NB4 (cell line): ENCODE data around the gene TOX3.

ENCODE experiments used
- CTCF ChIP-seq: IDR thresholded peaks from one replicate; pipeline ENCODE4 v1.5.1; 2012; ENCODE audit warnings: low read depth, low read length
- POLR2A ChIP-seq: IDR thresholded peaks from 2 replicates; pipeline ENCODE4 v1.6.1; 2011; ENCODE audit warnings: mild to moderate bottlenecking; ENCODE audit not compliant: insufficient read length; ENCODE audit errors: extremely low read depth
- TF ChIP-seq, protein P1 (sequence below): IDR thresholded peaks from 2 replicates; pipeline ENCODE4 v1.6.1; 2011; ENCODE audit warnings: low read depth, low read length

GRCh38 chr16:52437277-52437670 is 109.7 kb downstream of the TOX3 start:
- TF ChIP-seq CTCF (no peak), POLR2A (no peak)
- TF ChIP-seq, protein P1, sequence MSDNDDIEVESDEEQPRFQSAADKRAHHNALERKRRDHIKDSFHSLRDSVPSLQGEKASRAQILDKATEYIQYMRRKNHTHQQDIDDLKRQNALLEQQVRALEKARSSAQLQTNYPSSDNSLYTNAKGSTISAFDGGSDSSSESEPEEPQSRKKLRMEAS = no peak
